ENCODE data around the gene MGAT3.
"Not testable (repeated sequence)": the region's sequence is repeated elsewhere in the genome, so short reads cannot be mapped to it uniquely, and the experiment has no call there.

MGAT3 gene

DNA sequence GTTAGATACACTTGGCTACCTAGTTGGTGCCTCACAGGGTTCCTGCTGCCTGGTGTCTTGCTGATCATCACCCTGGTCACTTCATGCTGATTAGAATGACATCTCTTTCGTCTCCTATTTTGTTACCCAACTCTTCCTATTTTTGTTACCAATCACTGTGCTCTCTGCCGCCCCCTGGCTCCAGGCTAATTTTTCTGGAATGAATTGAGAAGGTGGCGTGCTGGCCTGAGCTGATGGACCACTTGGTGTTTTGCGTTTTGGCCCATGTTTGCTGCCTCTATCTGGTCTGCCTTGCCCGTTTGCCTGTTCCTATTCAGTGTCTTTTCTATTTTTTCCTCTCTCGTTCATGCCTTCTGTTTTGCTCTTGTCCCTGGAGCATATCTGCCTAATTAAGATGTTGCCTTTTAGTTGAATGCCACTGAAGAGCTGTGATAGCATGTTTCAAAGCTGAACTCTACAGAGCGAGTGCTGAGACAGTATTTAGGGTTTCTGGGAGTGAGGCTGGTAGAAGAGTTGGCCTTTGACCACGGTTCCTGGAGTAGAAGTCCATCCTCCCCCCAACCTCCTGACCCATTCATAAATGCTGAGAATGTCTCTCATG, 57.7 kb downstream of the MGAT3 start:
- no peak for DNase-seq (ENCODE audit: low read depth)

DNA sequence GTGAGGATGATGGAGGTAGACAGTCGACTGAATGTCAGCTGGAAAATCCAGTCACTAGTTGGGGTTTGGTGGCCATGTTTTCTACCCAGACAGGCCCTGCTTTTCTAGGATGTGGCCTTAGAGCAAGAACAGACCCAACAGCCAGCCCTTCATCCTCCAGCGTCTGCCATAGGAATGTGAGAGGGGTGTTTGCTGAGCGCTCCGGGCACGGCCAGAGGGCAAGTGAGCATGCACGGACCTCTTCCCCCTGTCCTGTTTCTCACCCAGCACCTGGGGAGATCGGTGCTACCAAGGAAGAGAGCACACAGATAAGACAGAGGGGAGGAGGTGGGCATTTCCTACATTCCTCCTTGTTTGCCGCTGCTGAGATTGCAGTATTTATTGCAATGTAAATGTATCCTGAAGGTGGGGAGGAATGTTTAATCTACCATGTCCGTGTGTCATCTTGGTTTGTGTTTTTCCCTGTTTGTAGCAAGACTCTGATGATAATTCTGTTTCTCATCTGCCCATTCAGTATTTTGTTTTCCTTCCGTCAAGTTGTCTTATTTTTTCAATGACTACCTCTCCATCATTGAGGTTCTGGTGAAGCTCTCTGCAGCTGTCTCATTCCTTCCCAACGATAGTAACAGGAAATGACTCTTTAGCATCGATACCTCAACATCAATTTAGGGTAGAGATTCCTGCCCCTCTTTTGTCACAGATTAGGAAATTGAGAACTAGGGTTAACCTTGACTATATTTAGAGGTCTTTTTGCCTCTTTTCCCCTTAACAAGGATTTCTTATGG, 58.6 kb downstream of the MGAT3 start:
- DNase-seq (ENCODE audit: low read depth), result no peak

DNA sequence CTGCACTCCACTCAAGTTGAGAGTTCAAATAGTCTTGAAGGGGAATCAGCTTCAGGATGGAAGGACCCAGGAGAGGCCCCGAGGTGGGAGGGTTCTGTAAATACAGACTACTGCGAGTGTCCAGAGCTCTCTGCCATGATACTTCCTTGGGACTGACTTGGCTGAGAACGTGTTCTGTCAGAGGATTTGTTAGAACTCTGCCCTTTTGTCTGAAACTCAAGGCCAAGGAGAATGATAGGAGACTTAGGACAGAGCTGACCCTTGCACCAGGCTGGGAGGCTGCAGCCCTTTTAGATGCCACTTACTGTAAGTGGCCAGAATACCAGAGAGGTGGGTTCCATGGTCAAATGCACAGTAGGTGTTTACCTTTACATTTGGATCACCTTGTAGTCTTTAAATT, 60.7 kb downstream of the MGAT3 start:
- no peak for DNase-seq (ENCODE audit: low read depth)

DNA sequence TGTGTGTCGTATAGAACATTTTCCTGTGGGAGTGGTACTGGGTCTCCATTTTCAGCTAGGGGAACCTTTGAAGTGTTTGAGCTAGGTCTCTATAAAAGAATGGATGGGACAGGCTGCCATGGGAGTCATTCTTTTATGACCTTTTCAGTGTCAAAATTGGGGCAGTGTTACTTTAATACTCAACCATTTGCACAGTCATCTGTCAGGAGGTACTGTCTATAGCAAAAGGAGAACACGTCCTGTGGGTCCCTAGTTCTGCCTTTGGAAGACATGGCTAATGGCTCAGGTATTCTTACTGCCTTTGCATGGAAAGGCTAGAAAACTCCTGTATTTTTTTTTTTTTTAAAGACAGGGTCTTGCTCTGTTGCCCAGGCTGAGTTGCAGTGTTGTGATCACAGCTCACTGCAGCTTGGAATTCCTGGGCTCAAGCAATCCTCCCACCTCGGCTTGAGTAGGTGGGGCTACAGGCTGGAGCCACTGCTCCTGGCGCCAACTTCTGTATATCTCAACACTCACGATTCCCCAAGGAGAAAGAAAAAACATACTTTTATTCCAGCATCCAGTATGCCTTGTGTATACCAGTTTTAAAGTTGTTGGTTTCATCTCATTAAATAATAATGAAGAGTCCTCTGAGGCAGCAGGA, 61.5 kb downstream of the MGAT3 start:
- DNase-seq (ENCODE audit: low read depth), result no peak

DNA sequence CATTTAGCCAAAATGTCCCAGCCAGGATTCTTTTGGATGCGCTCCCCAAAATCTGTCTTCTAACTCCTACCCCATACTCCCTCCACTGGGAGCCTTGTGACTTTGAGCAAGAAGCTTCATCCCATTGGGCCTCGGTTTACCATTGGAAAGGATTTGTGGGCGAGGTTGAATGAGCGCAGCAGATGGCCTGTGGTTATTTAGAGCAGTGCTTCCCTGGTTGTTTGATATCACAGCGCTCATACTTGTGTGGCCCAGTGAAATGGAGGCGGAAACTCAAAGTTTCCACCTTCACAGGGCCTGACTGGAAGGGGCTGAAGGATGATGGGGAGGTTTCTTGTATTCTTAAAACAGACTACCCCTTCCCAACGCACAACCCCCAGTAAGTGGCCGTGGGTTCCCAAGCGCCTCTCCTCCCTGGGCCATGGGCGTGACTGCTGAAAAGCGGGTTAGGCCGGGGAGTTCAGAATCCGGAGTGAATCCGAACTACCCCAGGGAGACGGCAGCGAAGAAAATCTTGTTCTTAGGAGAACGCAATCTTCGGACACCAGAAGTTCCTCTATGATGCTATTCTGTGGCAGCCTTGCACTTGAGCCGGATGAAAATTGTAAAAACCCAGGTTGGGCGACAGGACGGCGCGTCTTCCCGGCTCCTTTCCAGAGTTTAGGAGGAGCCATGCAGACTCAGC, 62.3 kb downstream of the MGAT3 start:
- no peak for DNase-seq (ENCODE audit: low read depth)

DNA sequence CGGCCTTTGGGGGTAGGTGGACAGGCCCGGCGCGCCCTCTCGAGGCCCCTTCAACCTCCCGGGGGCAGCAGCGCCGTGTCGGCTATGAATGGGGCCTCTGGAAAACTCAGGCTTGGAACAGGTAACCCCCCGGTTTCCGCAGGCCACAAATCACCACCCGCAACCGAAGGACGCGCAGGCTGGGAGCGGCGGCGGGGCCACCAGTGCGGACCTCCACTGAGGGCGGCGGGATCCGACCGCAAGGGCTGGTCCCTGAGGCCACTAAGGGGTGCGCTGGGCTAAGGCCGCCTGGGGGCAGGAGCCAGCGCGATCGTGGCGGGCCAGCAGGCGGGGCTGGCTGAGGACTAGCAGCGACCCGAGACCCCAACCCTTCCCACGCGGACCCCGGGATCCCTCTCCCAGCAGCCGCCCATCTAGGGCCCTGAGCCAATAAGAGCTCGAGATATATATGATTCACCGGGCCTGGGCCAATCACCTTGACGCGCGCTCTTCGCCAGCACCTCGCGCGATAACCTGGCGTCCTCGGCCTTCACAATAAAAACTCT, 62.9 kb downstream of the MGAT3 start:
- peak; percentile 98 for DNase-seq (ENCODE audit: low read depth)

DNA sequence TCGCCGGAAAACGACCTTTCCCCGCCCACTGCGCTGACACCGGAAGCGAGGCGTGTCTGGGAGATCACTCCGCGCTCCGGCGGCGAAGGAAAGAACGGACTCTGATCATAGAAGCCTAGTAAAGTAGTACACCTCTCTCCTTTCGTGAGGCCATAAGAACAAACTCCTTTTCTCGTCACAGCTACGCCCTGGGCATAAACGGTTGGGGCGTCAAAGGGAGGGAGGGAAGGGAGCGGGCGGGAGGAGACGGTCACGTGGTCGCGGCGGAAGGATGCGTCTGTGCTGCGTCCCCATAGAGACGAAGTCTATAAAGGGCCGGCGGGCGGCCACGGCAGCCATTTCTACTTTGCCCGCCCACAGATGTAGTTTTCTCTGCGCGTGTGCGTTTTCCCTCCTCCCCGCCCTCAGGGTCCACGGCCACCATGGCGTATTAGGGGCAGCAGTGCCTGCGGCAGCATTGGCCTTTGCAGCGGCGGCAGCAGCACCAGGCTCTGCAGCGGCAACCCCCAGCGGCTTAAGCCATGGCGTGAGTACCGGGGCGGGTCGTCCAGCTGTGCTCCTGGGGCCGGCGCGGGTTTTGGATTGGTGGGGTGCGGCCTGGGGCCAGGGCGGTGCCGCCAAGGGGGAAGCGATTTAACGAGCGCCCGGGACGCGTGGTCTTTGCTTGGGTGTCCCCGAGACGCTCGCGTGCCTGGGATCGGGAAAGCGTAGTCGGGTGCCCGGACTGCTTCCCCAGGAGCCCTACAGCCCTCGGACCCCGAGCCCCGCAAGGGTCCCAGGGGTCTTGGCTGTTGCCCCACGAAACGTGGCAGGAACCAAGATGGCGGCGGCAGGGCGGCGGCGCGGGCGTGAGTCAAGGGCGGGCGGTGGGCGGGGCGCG, 63.7 kb downstream of the MGAT3 start, which contains the start of gene ATF4:
ATF4 (plus strand) TSS at position 337 of the 880 bp plus-strand sequence. CDS start 884 bp downstream, outside the sequence.
- no peak for DNase-seq (ENCODE audit: low read depth)

DNA sequence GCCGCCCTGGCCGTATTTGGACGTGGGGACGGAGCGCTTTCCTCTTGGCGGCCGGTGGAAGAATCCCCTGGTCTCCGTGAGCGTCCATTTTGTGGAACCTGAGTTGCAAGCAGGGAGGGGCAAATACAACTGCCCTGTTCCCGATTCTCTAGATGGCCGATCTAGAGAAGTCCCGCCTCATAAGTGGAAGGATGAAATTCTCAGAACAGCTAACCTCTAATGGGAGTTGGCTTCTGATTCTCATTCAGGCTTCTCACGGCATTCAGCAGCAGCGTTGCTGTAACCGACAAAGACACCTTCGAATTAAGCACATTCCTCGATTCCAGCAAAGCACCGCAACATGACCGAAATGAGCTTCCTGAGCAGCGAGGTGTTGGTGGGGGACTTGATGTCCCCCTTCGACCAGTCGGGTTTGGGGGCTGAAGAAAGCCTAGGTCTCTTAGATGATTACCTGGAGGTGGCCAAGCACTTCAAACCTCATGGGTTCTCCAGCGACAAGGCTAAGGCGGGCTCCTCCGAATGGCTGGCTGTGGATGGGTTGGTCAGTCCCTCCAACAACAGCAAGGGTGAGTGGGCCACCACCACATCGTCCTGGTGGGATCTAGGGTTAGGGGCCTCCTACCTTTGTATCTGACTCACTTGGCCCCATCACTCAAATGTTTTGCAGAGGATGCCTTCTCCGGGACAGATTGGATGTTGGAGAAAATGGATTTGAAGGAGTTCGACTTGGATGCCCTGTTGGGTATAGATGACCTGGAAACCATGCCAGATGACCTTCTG, 64.5 kb downstream of the MGAT3 start:
- peak; percentile 74 for DNase-seq (ENCODE audit: low read depth)

DNA sequence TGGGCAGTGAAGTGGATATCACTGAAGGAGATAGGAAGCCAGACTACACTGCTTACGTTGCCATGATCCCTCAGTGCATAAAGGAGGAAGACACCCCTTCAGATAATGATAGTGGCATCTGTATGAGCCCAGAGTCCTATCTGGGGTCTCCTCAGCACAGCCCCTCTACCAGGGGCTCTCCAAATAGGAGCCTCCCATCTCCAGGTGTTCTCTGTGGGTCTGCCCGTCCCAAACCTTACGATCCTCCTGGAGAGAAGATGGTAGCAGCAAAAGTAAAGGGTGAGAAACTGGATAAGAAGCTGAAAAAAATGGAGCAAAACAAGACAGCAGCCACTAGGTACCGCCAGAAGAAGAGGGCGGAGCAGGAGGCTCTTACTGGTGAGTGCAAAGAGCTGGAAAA, 65.3 kb downstream of the MGAT3 start:
- not testable (repeated sequence) for DNase-seq (ENCODE audit: low read depth)

DNA sequence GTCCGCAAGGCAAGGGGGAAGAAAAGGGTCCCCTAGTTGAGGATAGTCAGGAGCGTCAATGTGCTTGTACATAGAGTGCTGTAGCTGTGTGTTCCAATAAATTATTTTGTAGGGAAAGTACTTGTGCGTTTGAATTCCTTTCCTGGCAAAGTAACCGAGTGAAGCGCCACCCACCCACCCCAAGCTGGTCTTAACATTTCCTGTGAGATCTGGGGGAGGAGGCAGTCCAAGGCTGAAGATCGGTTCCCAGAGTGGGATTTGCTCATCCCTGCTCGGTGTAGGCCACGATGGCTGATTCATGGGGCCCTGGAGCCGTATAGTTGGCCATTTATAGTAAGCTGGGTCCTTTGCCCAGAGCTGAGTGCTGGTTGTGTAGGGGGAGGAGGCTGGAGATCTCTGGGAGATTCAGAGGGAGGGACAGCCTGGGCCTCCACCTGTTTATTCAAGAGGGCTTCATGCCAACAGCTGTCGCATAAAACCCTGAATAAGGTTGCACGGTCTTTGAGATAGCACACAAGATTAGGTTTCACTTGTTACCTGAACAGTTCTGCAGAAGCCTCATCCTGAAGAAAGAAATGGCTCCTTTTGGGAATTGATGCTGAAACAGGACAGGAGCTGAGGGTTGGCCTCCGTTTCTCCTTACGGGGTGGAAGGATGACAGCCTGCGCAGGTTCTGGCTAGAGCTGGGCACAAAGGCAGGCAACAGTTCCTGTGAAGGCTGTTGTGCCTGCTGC, 65.9 kb downstream of the MGAT3 start:
- DNase-seq (ENCODE audit: low read depth), result no peak

DNA sequence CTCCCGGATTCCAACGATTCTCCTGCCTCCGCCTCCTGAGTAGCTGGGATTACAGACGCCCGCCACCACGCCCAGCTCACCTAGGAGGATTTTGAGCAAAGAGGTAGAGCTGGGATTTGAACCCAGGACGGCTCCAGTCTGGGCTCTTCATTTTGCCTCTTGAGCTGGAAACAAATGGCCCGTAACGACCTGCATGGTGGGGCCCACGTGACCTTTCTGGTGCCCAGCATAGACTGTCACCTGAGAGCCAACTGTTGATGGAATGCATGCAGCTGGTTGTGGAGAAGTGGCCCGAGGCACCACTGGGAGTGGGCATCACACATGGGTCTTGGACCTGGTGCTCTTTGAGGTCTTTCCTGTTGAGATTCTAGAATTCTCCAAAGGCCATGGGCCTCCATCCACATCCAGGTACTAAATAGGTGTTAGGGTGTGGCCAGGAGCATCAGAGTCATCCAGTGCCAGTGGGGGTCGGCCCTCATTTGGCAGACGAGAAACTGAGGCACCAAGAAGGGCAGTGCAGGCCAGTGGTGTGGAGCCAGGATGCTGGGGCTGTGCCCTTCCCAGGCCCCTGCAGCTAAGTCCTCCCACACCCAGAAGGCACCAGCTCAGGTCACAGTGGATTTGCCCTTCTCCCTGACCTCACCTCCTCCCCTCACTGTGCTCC, 67.4 kb downstream of the MGAT3 start:
- DNase-seq (ENCODE audit: low read depth), result no peak

DNA sequence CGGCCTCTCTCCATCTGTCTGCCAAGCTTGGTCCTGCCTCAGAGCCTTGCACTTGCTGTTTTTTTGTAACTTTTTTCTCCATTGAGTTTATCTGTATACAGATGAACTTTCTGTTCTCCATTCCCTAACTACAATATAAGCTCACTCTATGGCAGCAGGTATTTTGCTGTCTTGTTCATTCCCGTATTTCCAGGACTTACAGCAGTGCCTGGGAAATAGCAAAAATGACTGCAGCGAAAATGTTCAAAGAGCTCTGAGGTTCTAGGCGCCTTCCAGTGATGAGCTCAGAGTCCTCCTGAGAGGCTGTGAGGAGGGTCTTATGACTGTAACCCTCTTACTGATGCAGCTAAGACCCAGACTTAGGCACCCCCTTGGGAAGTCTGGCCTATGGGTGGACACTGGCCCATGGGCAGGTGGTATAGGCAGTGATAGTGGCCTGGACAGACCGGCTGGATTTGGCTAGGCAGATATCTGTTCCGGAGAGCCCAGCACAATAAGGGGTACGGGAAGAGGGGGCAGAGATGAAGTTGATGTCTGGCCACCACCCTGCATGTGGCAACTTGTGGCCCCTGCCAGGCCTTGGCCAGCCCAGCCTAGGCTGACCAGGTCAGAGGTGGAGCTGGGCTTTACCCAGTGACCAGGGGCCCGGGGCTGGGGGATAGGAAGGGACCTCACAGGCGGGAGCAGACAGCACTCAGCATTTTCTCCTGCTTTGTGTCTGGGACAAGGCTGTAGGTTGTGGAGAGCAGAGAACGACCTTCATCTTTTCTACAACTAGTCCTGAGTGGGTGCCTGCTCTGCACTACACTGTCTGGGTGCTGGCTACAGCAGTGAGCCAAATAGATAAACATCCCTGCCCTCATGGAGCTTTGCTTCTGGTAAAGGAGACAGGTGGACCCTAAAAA, 68.2 kb downstream of the MGAT3 start:
- DNase-seq (ENCODE audit: low read depth), result no peak

DNA sequence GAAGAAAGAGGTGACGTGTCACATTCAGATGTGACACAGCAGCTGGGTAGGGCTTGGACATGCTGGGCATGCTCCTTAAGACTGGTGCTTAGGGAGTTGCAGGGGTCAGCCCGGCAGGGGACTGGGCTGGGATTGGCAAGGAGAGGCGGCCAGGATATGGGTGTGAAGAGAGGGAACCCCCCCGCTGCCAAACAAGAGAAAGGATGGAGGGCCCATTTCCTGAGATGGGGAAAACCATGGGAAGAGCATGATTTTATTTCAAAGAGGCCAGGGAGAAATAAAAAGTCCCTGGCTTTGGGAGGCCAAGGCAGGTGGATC, 68.8 kb downstream of the MGAT3 start:
- no peak for DNase-seq (ENCODE audit: low read depth)

DNA sequence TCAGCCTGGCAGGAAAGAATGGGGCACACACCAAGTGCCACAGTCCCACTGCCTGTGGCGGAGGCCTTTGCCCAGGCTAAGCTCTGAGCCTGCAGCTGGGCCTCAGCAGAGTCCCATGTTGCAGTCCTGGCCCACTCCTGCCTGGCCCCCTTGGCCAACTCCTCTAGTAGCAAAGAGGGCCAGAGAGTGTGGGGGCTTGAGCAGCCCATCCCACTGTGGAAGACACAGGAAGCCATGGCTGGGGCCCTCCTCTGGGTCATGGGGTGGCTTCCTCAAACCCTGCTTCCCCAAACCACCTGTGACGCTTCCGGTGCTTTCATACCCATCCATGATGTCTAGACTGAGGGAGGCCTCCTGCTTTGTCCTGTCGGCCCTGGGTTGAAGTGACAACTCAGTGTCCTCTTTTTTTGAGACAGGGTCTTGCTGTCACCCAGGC, 69.9 kb downstream of the MGAT3 start:
- DNase-seq (ENCODE audit: low read depth), result no peak

DNA sequence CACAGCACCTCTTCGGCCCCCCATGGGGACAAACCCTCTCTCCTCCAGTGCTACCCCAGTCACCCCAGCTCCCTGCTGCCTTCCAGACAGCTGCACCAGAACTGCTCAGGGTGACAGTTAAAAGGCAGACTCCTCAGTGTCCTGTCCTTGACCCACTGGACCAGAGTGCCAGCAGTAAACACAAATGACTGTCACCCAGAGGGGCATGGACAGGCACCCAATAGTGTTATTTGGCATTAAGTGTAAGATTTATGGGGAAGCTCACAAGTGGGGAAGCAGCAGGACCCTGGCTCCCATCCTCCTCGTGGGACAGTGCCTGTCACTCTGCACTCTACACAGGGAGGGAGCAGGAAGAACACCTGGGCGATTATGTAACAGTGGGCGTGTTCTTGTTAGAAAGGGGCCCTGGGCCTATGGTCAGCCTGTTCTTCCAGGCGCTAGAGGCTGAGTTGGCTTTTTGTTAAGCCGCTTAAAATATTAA, 70.7 kb downstream of the MGAT3 start:
- no peak for DNase-seq (ENCODE audit: low read depth)

DNA sequence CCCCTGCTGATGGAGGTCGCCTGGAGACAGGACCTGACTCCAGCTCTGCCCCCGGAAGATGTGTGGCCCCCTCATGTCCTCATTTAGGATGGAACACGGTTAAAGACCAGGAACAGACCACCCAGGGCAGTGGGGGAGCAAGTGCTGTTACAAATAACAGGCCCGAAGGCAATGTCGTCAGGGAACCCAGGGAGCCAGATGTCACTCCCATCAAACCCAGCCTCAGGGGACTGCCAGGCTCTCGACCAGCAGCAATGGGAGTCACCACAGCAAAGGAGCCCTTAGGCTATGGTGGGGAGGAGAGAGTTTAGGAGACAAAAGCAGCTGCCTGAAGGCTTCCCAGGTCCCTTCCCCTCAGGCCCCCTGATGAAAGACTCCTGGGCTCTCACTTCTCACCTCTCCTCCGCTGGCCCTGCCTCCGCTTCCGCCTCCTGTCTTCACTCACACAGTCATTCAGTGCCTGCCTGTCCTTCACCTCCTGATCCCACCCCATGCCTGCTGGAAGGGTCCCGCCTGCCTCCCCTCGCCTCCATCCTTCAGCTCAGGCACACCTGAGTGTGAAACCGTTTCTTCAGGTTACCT, 71.4 kb downstream of the MGAT3 start:
- no peak for DNase-seq (ENCODE audit: low read depth)

DNA sequence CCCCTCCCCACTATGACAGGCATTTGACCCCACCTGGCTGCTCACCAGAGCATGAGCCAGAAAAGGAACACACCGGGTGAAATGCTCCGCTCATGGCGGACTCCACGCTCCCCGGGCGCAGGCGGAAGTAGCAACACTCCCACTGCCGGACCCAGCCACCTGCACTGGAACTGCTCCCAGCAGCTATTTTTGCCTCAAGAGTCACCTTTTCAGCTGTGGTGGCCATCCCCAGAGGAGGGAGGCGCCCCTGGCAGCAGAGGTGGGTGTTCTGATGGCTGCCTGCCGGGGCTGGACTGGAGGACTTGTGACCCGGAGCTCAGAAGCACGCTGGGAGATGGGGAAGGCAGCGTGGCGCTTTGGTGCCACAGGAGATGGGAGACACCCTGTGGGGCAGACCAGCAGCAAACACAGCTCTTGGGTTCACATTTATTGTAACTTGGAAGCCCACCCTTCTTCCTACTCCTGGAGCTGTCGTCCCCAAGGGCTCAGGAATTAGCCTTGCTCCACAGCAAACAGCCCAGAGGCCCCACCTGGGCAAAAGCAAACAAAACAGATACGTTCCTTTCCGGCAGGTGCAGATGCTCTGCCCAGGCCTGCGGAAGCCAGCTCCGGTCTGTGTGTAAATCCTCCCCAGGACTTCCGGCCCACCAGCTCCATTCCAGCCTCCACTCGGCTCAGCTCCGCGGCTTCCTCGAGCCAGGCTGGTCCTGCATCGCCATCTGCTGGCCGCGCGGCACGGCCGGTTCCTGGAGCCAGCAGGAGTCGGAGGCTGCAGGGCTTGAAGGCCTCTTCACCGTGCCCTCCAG, 72.1 kb downstream of the MGAT3 start:
- DNase-seq (ENCODE audit: low read depth), result peak; percentile 88
